Measurements from ENCODE around the gene MAD1L1. TPM values are rescaled to one million over a fixed set of nuclear protein-coding genes. Genes with fewer than 3 reads are reported as not detected.
"Not testable (repeated sequence)": the region's sequence is repeated elsewhere in the genome, so short reads cannot be mapped to it uniquely, and the experiment has no call there.

Gene MAD1L1
- total and polyA plus RNA-seq, 2 donors (not counting 3 experiments of a cell fraction or from before 2014, with no cell fraction given) = 34.1 to 42.3 TPM

DNA sequence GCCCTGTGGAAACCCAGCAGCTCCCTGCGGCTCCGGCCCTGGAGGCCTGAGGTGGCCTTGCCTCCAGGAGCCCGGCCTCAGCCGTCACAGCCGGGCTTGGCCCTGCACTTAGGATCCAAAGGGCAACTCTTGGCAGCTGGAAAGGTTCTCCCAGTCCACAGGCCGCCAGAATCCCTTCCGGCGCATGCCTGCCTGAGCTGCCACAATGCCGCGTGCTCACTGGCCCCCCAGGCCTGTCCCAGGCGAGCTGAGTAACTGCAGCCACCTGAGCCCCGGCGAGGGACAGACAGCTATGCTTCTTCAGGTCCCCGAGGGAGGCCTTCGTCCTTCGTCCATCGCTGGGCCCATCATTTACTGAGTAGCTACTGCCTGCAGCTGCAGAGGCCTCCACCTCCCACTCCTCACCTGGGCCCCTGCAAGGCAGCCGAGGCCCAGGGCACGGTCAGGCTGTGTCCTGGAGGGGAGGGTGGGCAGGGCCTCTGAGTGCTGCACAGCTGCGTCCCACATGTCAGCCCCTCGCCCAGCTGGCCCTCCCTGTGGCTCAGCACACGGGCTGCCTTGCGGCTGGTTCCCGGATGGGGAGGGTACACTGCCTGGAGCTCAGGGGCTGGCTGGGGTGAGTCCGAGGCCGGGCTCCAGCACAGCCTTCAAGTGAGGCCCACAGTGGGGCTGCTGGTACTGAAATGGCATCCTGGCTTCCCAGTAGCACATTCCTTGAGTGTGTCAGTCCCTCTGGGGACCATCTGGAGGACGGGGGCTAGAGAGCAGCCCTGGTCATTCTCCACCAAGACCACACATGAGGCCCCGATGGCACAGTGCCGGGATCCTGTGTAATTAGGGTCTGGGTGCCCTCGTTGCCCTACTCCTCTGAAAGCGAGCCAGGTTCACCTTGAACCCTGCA lies 390.2 kb downstream of the MAD1L1 start:
- Histone ChIP-seq H3K27me3 (ENCODE audit: control insufficient read depth in 2 of 2, insufficient read depth in 2 of 2, low read length in 2 of 2) (no peaks in the 10 kb centered on the region), H3K27ac (ENCODE audit: insufficient read depth, low read depth, low read length) (no peak overlapping the region), H2AFZ (ENCODE audit: low read depth, low read length) (no peak overlapping the region), H3K36me3 (ENCODE audit: control insufficient read depth in 2 of 2, extremely low read depth in 1 of 2, insufficient read depth in 2 of 2, low read length in 2 of 2) (no peaks in the 10 kb centered on the region), H3K9me3 (replicated peaks; ENCODE audit: control insufficient read depth, insufficient read depth, low read length) (no peaks in the 10 kb centered on the region), H3K4me2 (ENCODE audit: insufficient read depth, low read length) (no peak overlapping the region), H3K9me1 (replicated peaks; ENCODE audit: control insufficient read depth, extremely low read depth, insufficient read depth, low read length) (no peaks in the 10 kb centered on the region), H3K4me1 (ENCODE audit: control insufficient read depth, extremely low read depth, insufficient read depth, low read length) (no peaks in the 10 kb centered on the region), H3K9ac (replicated peaks; ENCODE audit: extremely low read depth, insufficient read depth, low read length) (no peak overlapping the region), H3K79me2 (ENCODE audit: control insufficient read depth, insufficient read depth, low read length) (no peaks in the 10 kb centered on the region), H4K20me1 (replicated peaks; ENCODE audit: control insufficient read depth, extremely low read depth, insufficient read depth, low read length) (no peaks in the 10 kb centered on the region), H3K4me3 (replicated peaks in 1 of 3; ENCODE audit: insufficient read depth in 1 of 3, low read depth in 1 of 3, low read length in 3 of 3) (no peak overlapping the region)
- dilution Hi-C loops (cut with MboI; ENCODE audit: extremely low pct_ligation_motif_present, low sequenced_read_pairs) = no loop called here
- intact Hi-C loops (cut with micrococcal nuclease) = no loop called here
- no peak for DNase-seq (ENCODE audit: low read depth, low spot score)
- ChIA-PET POLR2A (no interaction called here), CTCF (no interaction called here)
- FAIRE-seq = no peak
- TF ChIP-seq, protein P1, sequence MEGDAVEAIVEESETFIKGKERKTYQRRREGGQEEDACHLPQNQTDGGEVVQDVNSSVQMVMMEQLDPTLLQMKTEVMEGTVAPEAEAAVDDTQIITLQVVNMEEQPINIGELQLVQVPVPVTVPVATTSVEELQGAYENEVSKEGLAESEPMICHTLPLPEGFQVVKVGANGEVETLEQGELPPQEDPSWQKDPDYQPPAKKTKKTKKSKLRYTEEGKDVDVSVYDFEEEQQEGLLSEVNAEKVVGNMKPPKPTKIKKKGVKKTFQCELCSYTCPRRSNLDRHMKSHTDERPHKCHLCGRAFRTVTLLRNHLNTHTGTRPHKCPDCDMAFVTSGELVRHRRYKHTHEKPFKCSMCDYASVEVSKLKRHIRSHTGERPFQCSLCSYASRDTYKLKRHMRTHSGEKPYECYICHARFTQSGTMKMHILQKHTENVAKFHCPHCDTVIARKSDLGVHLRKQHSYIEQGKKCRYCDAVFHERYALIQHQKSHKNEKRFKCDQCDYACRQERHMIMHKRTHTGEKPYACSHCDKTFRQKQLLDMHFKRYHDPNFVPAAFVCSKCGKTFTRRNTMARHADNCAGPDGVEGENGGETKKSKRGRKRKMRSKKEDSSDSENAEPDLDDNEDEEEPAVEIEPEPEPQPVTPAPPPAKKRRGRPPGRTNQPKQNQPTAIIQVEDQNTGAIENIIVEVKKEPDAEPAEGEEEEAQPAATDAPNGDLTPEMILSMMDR (IDR thresholded peaks at IDR 0.05; ENCODE audit: extremely low read depth in 1 of 2, insufficient read depth in 1 of 2, low read depth in 1 of 2, low read length in 2 of 2) = no peak
- TF ChIP-seq MAX (IDR thresholded peaks at IDR 0.05; ENCODE audit: insufficient read depth, insufficient read length) = no peak
- TF ChIP-seq JUN (IDR thresholded peaks at IDR 0.05; ENCODE audit: borderline replicate concordance, insufficient read depth, insufficient read length, low read depth) = no peak
- no TSS peak for BruUV-seq (replicated peaks)

DNA sequence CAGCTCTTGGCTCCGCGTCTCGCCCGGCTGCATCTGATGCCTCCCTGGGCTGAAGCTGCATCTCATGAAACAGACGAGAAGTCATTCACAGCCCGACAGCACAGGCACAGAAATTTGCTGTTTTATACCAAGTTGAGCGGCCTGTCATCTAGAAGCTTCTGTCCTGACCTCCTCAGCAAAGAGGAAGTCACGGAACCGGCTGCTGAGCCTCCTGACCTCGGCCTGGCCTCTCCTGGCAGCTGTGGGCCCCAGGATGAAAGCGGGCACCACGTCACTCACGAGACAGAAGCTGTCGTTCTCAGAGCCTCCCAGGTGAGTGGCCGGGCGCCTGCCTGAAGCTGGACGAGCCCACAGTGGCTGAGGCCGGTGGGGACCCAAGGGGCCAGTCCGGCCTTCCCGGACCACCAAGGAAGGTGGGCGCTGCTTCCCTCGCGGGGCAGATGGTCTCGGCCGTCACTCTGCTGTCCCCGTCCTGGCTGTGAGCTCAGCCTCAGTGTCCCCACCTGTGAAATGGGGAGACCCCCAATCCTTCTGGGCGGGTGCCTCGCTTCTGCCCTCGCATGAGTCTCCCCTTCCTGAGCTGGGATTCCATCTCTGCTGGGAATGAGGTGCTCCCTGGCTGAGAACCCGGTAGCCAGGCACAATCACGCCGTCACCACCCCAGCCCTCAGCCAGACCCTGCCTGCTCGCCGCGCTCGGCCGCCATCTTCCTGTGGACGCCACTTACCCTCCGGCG lies 391.3 kb downstream of the MAD1L1 start:
- H3K4me3 ChIP-seq (replicated peaks in 1 of 3; ENCODE audit: insufficient read depth in 1 of 3, low read depth in 1 of 3, low read length in 3 of 3); H3K27me3 ChIP-seq (ENCODE audit: control insufficient read depth in 2 of 2, insufficient read depth in 2 of 2, low read length in 2 of 2); FAIRE-seq; H3K4me1 ChIP-seq (ENCODE audit: control insufficient read depth, extremely low read depth, insufficient read depth, low read length); DNase-seq (ENCODE audit: low read depth, low spot score); H3K79me2 ChIP-seq (ENCODE audit: control insufficient read depth, insufficient read depth, low read length); POLR2A ChIA-PET; H4K20me1 ChIP-seq (replicated peaks; ENCODE audit: control insufficient read depth, extremely low read depth, insufficient read depth, low read length); intact Hi-C loops (cut with micrococcal nuclease); H2AFZ ChIP-seq (ENCODE audit: low read depth, low read length); H3K9me3 ChIP-seq (replicated peaks; ENCODE audit: control insufficient read depth, insufficient read depth, low read length); CTCF ChIA-PET; H3K36me3 ChIP-seq (ENCODE audit: control insufficient read depth in 2 of 2, extremely low read depth in 1 of 2, insufficient read depth in 2 of 2, low read length in 2 of 2); BruUV-seq (replicated peaks); dilution Hi-C loops (cut with MboI; ENCODE audit: extremely low pct_ligation_motif_present, low sequenced_read_pairs); H3K9me1 ChIP-seq (replicated peaks; ENCODE audit: control insufficient read depth, extremely low read depth, insufficient read depth, low read length); H3K4me2 ChIP-seq (ENCODE audit: insufficient read depth, low read length); H3K27ac ChIP-seq (ENCODE audit: insufficient read depth, low read depth, low read length); H3K9ac ChIP-seq (replicated peaks; ENCODE audit: extremely low read depth, insufficient read depth, low read length): not testable (repeated sequence)

GRCh38 chr7:1840744-1841143 lies 392.0 kb downstream of the MAD1L1 start:
- intact Hi-C loops (cut with micrococcal nuclease); H3K9me1 ChIP-seq (replicated peaks; ENCODE audit: control insufficient read depth, extremely low read depth, insufficient read depth, low read length); H3K4me2 ChIP-seq (ENCODE audit: insufficient read depth, low read length); H4K20me1 ChIP-seq (replicated peaks; ENCODE audit: control insufficient read depth, extremely low read depth, insufficient read depth, low read length); DNase-seq (ENCODE audit: low read depth, low spot score); H3K4me3 ChIP-seq (replicated peaks in 1 of 3; ENCODE audit: insufficient read depth in 1 of 3, low read depth in 1 of 3, low read length in 3 of 3); H3K36me3 ChIP-seq (ENCODE audit: control insufficient read depth in 2 of 2, extremely low read depth in 1 of 2, insufficient read depth in 2 of 2, low read length in 2 of 2); POLR2A ChIA-PET; H3K27me3 ChIP-seq (ENCODE audit: control insufficient read depth in 2 of 2, insufficient read depth in 2 of 2, low read length in 2 of 2); H3K4me1 ChIP-seq (ENCODE audit: control insufficient read depth, extremely low read depth, insufficient read depth, low read length); dilution Hi-C loops (cut with MboI; ENCODE audit: extremely low pct_ligation_motif_present, low sequenced_read_pairs); H3K9me3 ChIP-seq (replicated peaks; ENCODE audit: control insufficient read depth, insufficient read depth, low read length); H3K79me2 ChIP-seq (ENCODE audit: control insufficient read depth, insufficient read depth, low read length); CTCF ChIA-PET; H2AFZ ChIP-seq (ENCODE audit: low read depth, low read length); H3K27ac ChIP-seq (ENCODE audit: insufficient read depth, low read depth, low read length); BruUV-seq (replicated peaks); H3K9ac ChIP-seq (replicated peaks; ENCODE audit: extremely low read depth, insufficient read depth, low read length): not testable (repeated sequence)
- FAIRE-seq = peak; percentile 18
